ENCODE results near the gene BORCS6. TPM values are rescaled to one million over a fixed set of nuclear protein-coding genes. Genes with fewer than 3 reads are reported as not detected.

Gene BORCS6
- total and polyA plus RNA-seq, 9 of the 15 experiments (the other 6 are each of a cell fraction or from before 2014, with no cell fraction given) = 0.01 to 7.4 (median 2.3) TPM

DNA sequence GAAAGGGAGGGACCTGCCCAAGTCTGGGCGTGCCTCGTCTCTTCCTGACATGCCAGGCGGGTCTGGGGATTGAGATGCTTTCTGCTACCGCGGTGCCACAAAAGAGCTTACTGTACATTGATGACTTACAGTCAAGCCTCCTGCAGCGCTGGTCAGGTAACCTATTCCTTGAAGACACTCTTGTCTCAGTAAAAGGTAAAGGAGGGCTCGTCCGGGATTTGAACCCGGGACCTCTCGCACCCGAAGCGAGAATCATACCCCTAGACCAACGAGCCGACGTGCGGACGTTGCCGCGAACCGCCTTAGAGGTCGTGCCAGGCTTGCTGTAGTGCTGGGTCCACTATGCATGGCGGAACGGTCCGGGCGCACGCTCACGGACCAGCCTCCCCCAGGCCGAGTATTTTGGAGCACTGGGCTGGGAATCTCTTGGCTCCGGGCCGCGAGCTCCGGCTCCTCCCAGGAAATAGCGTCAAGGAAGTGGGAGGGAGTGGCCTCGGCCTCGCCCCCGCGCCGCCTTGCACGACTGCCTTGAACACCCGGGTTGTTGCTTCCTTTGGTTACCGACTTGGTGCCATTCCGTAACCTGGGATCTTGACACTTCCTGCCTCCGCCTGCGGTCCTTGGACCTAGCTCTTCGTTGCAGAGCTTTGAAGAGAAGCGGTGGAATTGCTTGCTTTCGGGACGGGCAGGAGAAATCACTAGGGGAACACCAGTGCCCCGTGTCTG is 32.8 kb upstream of the BORCS6 start (continued):
- TF ChIP-seq RFX5 (IDR thresholded peaks at IDR 0.05; ENCODE audit: low read depth, low read length) = peak; percentile 23; the same call in 1 of the 2 replicates
- no peak for TF ChIP-seq ZKSCAN3 (CRISPR knock-in tag; IDR thresholded peaks at IDR 0.05)
- no peak for TF ChIP-seq DNMT1 (IDR thresholded peaks at IDR 0.05)
- TF ChIP-seq RB1 (IDR thresholded peaks at IDR 0.05; ENCODE audit: low read depth) = peak; percentile 77; the same call in 1 of the 2 replicates

DNA sequence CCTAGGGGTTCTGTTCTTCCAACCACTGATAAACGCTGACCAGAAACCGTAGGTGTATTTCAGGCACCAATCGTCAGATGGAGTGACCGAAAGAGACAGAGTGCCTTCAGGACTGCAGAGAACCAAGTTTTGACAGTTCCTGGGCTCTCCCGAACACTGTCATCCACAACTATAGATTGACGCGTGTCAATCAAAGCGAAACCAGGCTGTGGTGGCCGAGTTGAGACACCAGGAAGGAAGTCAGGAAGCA is 32.3 kb upstream of the BORCS6 start:
- Histone ChIP-seq H3K4me2 (ENCODE audit: insufficient read depth, low read length) (peak overlapping the region; percentile 99), H3K79me2 (ENCODE audit: control insufficient read depth, insufficient read depth, low read length) (no peaks in the 10 kb centered on the region), H3K4me1 (replicated peaks in 1 of 2; ENCODE audit: control insufficient read depth in 2 of 2, insufficient read depth in 2 of 2, low read length in 2 of 2) (peaks cover 25 to 27% of the 10 kb centered on the region in 2 experiments; a peak in 4 of 5 replicates), H3K36me3 (ENCODE audit: control insufficient read depth, insufficient read depth, low read length) (peaks cover 4% of the 10 kb centered on the region; the same call in 2 of the 3 replicates), H3K9me1 (ENCODE audit: control insufficient read depth, insufficient read depth, low read length) (no peaks in the 10 kb centered on the region), H3K9ac (ENCODE audit: insufficient read depth in 1 of 2, low read depth in 2 of 2, low read length in 2 of 2) (peak overlapping the region; percentile 91 to 92), H3K27me3 (ENCODE audit: control insufficient read depth in 2 of 2, insufficient read depth in 2 of 2, low read length in 2 of 2) (no peaks in the 10 kb centered on the region), H4K20me1 (replicated peaks; ENCODE audit: control insufficient read depth, insufficient read depth, low read length) (peaks cover 5% of the 10 kb centered on the region), H2AFZ (ENCODE audit: low read depth, low read length) (peak overlapping the region; percentile 95), H3K9me3 (replicated peaks; ENCODE audit: control insufficient read depth, insufficient read depth, low read depth, low read length) (no peaks in the 10 kb centered on the region), H3K4me3 (peak overlapping the region; percentile 60), H3K27ac (ENCODE audit: extremely low read depth, low read depth, low read length) (peak overlapping the region; percentile 91)
- in situ Hi-C loops (cut with MboI) = loop anchor here (5.0 kb wide), 1 partner anchor 100 kb away; the partner anchor contains the start of gene HES7
- no TSS peak for BruUV-seq (replicated peaks)
- DNase-seq (ENCODE audit: extremely low read depth in 1 of 4, low spot score in 3 of 4) = peak in 2 of 4 experiments; percentile 41 to 45
- intact Hi-C loops (cut with micrococcal nuclease) = loop anchor here (2.0 to 10.0 kb wide), 2 partner anchors 78 to 162 kb away; partner anchors contain the start of gene RPL26
- WGBS (ENCODE audit: insufficient coverage, low coverage, missing lambda C conversion rate) = 1% methylated on average over 9 of the region's 9 CpGs
- peak; percentile 61 for FAIRE-seq
- ChIA-PET CTCF (ENCODE audit: low intra/inter-chr PET ratio) (no interaction called here), POLR2A (interaction anchor here (1.0 to 7.5 kb wide), 10 partner anchors 12 to 119 kb away, joined by 3 to 89 read pairs (median 4); partner anchors contain the start of genes AURKB and CTC1)
- ATAC-seq = peak; percentile 15; the same call in 2 of the 3 replicates
- TF ChIP-seq HMG20A (CRISPR knock-in tag; conservative IDR thresholded peaks at IDR 0.05) (no peak), MEIS2 (IDR thresholded peaks at IDR 0.05; ENCODE audit: partially characterized antibody) (peak; percentile 98), TCF3 (CRISPR knock-in tag; IDR thresholded peaks at IDR 0.05) (no peak), MTA1 (IDR thresholded peaks at IDR 0.05; ENCODE audit: borderline replicate concordance) (peak; percentile 27; the same call in 1 of the 2 replicates), ZBTB8A (IDR thresholded peaks at IDR 0.05; ENCODE audit: partially characterized antibody) (no peak), MAZ (CRISPR knock-in tag; conservative IDR thresholded peaks at IDR 0.05 in 1 of 2, IDR thresholded peaks at IDR 0.05 in 1 of 2) (no peak), ZNF197 (CRISPR knock-in tag; IDR thresholded peaks at IDR 0.05; ENCODE audit: low read depth) (no peak), HDAC1 (IDR thresholded peaks at IDR 0.05) (0 out of 4 replicates have a peak, but pooled peaks of 1 of the 2 experiments have one; percentile 18), ESRRA (IDR thresholded peaks at IDR 0.05; ENCODE audit: borderline replicate concordance, low read depth) (no peak), KLF1 (tag; IDR thresholded peaks at IDR 0.05) (no peak)
- TF ChIP-seq, protein P1, sequence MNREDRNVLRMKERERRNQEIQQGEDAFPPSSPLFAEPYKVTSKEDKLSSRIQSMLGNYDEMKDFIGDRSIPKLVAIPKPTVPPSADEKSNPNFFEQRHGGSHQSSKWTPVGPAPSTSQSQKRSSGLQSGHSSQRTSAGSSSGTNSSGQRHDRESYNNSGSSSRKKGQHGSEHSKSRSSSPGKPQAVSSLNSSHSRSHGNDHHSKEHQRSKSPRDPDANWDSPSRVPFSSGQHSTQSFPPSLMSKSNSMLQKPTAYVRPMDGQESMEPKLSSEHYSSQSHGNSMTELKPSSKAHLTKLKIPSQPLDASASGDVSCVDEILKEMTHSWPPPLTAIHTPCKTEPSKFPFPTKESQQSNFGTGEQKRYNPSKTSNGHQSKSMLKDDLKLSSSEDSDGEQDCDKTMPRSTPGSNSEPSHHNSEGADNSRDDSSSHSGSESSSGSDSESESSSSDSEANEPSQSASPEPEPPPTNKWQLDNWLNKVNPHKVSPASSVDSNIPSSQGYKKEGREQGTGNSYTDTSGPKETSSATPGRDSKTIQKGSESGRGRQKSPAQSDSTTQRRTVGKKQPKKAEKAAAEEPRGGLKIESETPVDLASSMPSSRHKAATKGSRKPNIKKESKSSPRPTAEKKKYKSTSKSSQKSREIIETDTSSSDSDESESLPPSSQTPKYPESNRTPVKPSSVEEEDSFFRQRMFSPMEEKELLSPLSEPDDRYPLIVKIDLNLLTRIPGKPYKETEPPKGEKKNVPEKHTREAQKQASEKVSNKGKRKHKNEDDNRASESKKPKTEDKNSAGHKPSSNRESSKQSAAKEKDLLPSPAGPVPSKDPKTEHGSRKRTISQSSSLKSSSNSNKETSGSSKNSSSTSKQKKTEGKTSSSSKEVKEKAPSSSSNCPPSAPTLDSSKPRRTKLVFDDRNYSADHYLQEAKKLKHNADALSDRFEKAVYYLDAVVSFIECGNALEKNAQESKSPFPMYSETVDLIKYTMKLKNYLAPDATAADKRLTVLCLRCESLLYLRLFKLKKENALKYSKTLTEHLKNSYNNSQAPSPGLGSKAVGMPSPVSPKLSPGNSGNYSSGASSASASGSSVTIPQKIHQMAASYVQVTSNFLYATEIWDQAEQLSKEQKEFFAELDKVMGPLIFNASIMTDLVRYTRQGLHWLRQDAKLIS (CRISPR knock-in tag; IDR thresholded peaks at IDR 0.05) = peak; percentile 58
- TF ChIP-seq, protein P2, sequence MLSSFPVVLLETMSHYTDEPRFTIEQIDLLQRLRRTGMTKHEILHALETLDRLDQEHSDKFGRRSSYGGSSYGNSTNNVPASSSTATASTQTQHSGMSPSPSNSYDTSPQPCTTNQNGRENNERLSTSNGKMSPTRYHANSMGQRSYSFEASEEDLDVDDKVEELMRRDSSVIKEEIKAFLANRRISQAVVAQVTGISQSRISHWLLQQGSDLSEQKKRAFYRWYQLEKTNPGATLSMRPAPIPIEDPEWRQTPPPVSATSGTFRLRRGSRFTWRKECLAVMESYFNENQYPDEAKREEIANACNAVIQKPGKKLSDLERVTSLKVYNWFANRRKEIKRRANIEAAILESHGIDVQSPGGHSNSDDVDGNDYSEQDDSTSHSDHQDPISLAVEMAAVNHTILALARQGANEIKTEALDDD (IDR thresholded peaks at IDR 0.05) = peak; percentile 61; the same call in 1 of the 2 replicates
